A673 (cell line): ENCODE measurements around the gene SLC9A5. TPM values are rescaled to one million over a fixed set of nuclear protein-coding genes. Genes with fewer than 3 reads are reported as not detected.
A peak's percentile ranks its signal among the peaks of the same experiment; 100 is the strongest.

Source experiments
- BruUV-seq: library from RNA; stranded (reverse); fragments of 400-500 nt; replicated peaks from 2 replicates; lab custom pipeline; 2021; lab: Mats Ljungman, UMichigan
- CTCF ChIA-PET: fragments of 300-600 bp; sonication (Branson Sonifier 250); formaldehyde crosslinking; loops from one replicate; lab custom pipeline; 2022; ENCODE audit warnings: antibody characterized with exemption; lab: Charles Lee
- POLR2A ChIA-PET: fragments of 300-600 bp; sonication (Branson Sonifier 250); formaldehyde crosslinking; loops from one replicate; lab custom pipeline; 2022; ENCODE audit warnings: antibody characterized with exemption; ENCODE audit not compliant: low non-redundant PET; lab: Charles Lee
- DNase-seq: peaks from one replicate; pipeline ENCODE4 v3.0.0-alpha.2; 2015; ENCODE audit warnings: low spot score
- H3K27ac ChIP-seq: fragments of 200-600 bp; sonication (generic); 2 replicates; pipeline ENCODE4 v1.5.1; 2016; ENCODE audit warnings: mixed run types, low read depth, mild to moderate bottlenecking, mixed read lengths, antibody characterized with exemption, low read length; ENCODE audit not compliant: poor library complexity, severe bottlenecking
- H3K27me3 ChIP-seq: fragments of 200-600 bp; sonication (generic); replicated peaks from 2 replicates; pipeline ENCODE4 v1.6.1; 2017; ENCODE audit warnings: mixed run types, low read depth, mild to moderate bottlenecking, mixed read lengths, antibody characterized with exemption, low read length; ENCODE audit not compliant: insufficient read depth, poor library complexity
- H3K36me3 ChIP-seq: fragments of 200-600 bp; sonication (generic); 2 replicates; pipeline ENCODE4 v1.6.1; 2016; ENCODE audit warnings: mixed run types, mild to moderate bottlenecking, mixed read lengths, antibody characterized with exemption, low read length; ENCODE audit not compliant: insufficient read depth, poor library complexity, severe bottlenecking
- H3K4me1 ChIP-seq: fragments of 200-600 bp; sonication (generic); 2 replicates; pipeline ENCODE4 v1.6.1; 2017; ENCODE audit warnings: mixed run types, mild to moderate bottlenecking, mixed read lengths, antibody characterized with exemption, low read length; ENCODE audit not compliant: insufficient read depth, poor library complexity, severe bottlenecking
- H3K4me3 ChIP-seq: fragments of 200-600 bp; sonication (generic); 2 replicates; pipeline ENCODE4 v1.5.1; 2016; ENCODE audit warnings: low read depth, mixed run types, mild to moderate bottlenecking, mixed read lengths, low read length; ENCODE audit not compliant: poor library complexity, severe bottlenecking
- H3K9me3 ChIP-seq: fragments of 200-600 bp; sonication (generic); 2 replicates; pipeline ENCODE4 v1.6.1; 2016; ENCODE audit warnings: mixed run types, low read depth, mild to moderate bottlenecking, mixed read lengths, antibody characterized with exemption, low read length; ENCODE audit not compliant: poor library complexity, severe bottlenecking
- EZH2 ChIP-seq: fragments of 200-600 bp; sonication (generic); IDR thresholded peaks from 2 replicates; pipeline ENCODE4 v1.6.1; 2017; ENCODE audit warnings: borderline replicate concordance, low read depth, mild to moderate bottlenecking, mixed read lengths, antibody characterized with exemption, low read length; ENCODE audit not compliant: poor library complexity, severe bottlenecking
- intact Hi-C: fragments of 100-400 bp; cut with micrococcal nuclease; formaldehyde crosslinking; loops from one replicate; pipeline ENCODE4 v1.10.0; 2022; ENCODE audit not compliant: unreplicated experiment
- total RNA-seq: library from RNA; stranded (reverse); gene quantifications from 2 replicates; pipeline ENCODE4 v1.2.3, GENCODE V29; 2021
- TF ChIP-seq, protein P1 (sequence below): fragments of 300-800, 200-600 bp; sonication (generic); conservative IDR thresholded peaks from 2 replicates; pipeline ENCODE4 v1.5.1; 2017; ENCODE audit warnings: low read depth, mild to moderate bottlenecking, antibody characterized with exemption, low read length, moderate library complexity, mixed read lengths

SLC9A5 gene
- total RNA-seq, 1 experiment from 2014 or later, result 2.4 TPM

- peaks cover 43% of the 10 kb centered on the region for H3K36me3 ChIP-seq
- CTCF ChIA-PET, result no interaction called here
- no peak overlapping the region for H3K27ac ChIP-seq
- DNase-seq, result no peak
- POLR2A ChIA-PET, result no interaction called here
- H3K9me3 ChIP-seq, result no peaks in the 10 kb centered on the region
- no peak overlapping the region for H3K4me3 ChIP-seq
- TF ChIP-seq, protein P1, sequence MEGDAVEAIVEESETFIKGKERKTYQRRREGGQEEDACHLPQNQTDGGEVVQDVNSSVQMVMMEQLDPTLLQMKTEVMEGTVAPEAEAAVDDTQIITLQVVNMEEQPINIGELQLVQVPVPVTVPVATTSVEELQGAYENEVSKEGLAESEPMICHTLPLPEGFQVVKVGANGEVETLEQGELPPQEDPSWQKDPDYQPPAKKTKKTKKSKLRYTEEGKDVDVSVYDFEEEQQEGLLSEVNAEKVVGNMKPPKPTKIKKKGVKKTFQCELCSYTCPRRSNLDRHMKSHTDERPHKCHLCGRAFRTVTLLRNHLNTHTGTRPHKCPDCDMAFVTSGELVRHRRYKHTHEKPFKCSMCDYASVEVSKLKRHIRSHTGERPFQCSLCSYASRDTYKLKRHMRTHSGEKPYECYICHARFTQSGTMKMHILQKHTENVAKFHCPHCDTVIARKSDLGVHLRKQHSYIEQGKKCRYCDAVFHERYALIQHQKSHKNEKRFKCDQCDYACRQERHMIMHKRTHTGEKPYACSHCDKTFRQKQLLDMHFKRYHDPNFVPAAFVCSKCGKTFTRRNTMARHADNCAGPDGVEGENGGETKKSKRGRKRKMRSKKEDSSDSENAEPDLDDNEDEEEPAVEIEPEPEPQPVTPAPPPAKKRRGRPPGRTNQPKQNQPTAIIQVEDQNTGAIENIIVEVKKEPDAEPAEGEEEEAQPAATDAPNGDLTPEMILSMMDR, result no peak
- no peak for TF ChIP-seq EZH2
- intact Hi-C loops, result no loop called here
- no peaks in the 10 kb centered on the region for H3K27me3 ChIP-seq
- BruUV-seq, result no TSS peak
- H3K4me1 ChIP-seq, result peaks cover 19% of the 10 kb centered on the region
Measured at GRCh38 chr16:67238278-67238575, 10.6 kb upstream of the SLC9A5 start.

DNA sequence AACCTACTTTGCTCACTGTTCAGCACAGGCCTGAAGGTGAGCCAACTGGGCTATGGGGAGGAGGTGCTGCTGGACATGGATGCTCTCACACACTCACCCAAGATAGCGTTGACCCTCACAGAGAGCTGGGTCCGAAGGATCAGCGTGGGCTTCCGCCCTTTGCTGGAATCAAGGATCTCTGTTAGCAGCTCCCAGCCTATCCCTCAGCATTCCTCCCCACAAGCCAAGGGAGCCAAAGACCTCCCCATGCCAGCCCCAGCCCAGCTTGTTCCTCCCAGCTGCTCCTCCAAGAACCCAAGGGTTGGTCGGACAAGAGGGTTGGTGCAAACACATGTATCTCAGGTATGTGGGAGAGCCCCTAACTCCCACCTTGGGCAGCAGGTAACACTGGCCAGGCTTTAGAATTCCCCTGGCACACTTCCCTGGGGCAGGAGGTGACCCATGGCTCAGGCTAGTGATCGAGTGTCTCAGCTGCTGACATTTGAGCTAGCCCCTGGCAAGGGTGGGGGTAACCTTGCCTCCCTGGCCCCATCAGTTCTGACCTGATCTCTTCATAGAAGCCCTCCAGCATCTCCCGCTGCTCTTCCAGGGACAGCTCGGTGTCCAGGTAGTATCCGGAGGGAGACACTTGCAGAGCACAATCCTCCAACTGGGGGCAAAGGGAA lies 9.8 kb upstream of the SLC9A5 start:
- intact Hi-C loops, result no loop called here
- TF ChIP-seq EZH2, result no peak
- TF ChIP-seq, protein P1, result no peak
- H3K27ac ChIP-seq, result no peak overlapping the region
- DNase-seq, result no peak
- H3K4me1 ChIP-seq, result peaks cover 26% of the 10 kb centered on the region
- no peak overlapping the region for H3K4me3 ChIP-seq
- no TSS peak for BruUV-seq
- H3K27me3 ChIP-seq, result no peaks in the 10 kb centered on the region
- H3K9me3 ChIP-seq, result no peaks in the 10 kb centered on the region
- CTCF ChIA-PET, result no interaction called here
- POLR2A ChIA-PET, result no interaction called here
- H3K36me3 ChIP-seq, result peaks cover 39% of the 10 kb centered on the region

DNA sequence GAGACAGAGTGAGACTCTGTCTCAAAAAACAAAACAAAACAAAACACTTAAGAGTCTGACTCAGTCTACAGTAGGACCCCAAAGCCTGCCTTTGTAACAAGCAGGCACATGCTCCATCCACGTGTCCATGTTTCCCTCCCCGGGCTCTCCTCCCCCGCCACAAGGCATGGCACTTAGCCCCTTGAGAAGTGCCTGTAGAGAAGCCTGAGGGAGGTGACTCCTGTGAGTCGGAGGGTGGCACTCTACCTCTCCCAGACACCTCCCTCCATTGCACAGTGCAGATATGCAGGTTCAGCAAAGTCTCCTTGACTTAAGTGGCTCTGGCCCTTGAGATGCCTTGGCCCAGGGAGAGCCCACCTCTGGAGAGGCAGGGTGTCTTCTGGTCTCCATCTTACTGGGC lies 8.3 kb upstream of the SLC9A5 start:
- TF ChIP-seq, protein P1, result no peak
- TF ChIP-seq EZH2, result no peak
- ChIA-PET CTCF (no interaction called here), POLR2A (no interaction called here)
- Histone ChIP-seq H3K27ac (peak overlapping the region; percentile 58), H3K36me3 (peaks cover 28% of the 10 kb centered on the region), H3K9me3 (no peaks in the 10 kb centered on the region), H3K4me1 (peaks cover 42% of the 10 kb centered on the region), H3K4me3 (no peak overlapping the region), H3K27me3 (no peaks in the 10 kb centered on the region)
- DNase-seq, result no peak
- no TSS peak for BruUV-seq
- intact Hi-C loops, result no loop called here
